Fibroblast of skin of right quadriceps (primary cell): ENCODE results near the gene ACTR5.
"Not testable (repeated sequence)": the region's sequence is repeated elsewhere in the genome, so short reads cannot be mapped to it uniquely, and the experiment has no call there.

ENCODE experiments used
- DNase-seq: peaks from one replicate; pipeline ENCODE4 v3.0.0-alpha.2; 2013

The ACTR5 gene

DNA sequence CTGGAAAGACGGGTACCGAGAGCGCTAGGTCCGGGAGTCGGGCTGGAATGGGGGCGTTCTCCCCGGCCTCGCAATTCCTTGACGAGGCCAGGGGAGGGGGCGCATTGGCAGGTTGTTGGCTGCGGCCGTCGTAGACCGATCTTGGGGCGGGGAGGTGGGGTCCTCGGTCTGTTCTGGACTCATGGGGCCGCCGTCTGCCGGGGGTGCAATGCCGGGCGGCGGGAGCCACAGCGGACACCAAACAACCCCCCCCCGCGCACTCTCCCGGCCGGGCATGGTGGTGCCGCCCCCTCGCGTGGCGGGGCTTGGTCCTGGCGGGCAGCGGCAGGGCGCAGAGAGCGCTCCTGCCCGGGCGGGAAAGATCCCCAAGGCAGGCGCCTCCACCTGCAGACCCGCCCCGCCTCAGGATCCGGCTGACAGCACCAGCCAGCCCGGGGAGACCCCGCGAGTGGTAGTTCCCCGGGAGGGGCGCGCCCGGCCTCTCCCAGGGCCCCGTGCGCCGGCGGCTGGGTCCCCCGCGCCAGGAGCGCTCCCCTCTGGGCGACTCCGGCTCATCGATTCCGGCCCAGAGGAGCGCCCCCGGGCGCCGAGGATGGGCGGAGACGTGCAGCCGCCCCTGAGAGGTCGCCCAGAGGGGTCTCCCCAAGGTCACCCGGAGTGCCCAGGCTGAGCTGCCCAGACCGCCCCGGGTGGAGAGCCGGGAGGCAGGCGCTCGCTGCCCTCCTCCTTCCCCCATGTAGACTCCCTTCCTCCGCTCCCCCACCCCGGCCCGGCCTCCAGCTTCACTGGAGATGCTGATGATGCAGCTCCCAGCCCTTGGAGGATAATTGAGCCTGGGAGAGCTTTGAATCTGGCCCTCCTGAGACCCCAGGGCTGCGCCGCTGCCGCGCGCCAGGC is 57.9 kb downstream of the ACTR5 start:
- no peak for DNase-seq

DNA sequence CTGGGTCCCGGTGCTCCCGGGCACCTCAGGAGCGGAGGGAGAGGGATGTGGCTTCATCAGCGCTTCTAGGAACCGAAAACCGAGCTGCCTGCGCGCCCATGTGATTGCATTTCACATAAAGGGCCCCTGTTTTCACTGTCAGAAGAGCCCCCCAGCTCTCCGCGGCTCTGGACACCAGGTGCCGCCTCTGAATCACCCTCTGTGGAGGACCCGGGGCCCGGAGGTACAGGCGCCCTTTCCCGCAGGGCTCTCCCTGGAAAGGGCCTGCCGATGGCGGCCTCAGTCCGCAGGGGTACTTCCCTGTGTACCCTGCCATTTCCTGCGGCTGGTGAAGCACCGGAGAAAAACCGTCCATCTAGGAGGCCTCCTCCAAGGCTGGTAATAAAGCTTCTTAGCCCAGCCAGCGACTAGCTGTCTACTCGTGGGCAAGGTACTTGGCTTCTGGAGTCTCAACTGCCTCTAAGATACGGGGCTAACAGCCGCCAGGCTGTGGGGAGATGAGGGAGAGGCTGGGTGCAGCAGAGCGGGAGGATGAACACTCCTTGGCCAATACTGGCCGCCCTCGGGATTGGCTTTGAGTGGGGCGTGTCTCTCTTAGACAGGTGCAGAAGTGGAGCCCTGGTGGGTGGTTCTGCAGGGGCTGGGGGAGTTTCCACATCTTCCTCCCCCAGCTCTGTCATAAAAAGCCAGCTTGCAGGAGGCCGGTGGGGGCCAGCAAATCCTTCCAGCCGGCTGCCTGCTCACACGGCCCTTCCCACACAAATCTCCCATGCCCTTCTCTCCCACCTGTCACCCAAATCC is 58.8 kb downstream of the ACTR5 start:
- no peak for DNase-seq

DNA sequence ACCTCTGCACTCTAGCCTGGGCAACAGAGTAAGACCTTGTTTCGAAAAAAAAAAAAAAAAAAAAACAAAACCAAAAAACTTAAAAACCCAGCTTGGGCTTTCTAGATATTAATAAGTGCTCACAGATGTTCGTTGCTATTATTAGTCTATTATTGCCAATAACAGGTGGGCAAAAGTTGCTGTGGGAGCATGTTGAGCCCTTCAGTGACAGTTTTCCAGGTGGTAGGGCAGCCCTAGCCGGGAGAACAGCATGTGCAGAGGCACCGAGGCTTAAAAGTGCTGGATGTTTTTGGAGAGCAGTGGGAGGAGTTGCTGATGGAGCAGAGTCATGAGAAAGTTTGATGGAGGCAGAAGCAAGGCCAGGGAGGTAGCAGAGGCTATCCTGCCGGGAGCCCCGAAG is 61.7 kb downstream of the ACTR5 start:
- no peak for DNase-seq

DNA sequence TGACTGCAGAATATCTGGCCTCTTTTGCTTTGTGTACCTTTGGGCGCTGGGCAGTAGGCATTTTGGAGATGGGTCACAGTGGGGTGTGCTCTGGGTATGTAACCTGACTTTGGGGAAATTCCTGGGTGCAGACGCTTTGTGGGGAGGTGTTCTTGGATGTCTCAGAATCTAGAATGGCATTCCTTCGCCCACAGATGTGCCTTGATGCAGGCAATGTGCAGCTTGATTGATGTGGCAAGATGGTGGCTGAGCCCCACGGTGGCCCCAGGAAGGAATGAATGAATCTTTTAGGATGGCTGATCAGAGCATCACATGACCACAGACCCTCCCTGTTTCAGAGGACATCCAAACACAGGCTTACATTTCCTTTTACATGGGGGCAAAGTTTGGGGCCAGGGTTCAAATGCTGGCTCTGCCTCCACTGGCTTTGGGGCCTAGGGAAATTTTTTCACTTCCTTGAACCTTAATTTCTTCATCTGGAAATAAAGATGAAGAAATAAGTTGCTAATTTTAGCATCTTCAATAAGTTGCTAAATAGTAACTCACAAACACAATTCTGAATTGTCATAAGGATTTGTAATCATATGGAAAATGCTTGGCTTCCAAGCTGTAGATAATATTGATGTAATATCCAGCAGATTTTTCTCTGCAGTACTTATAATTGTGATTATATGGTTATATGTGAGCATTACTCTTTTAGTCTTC is 62.8 kb downstream of the ACTR5 start:
- no peak for DNase-seq

DNA sequence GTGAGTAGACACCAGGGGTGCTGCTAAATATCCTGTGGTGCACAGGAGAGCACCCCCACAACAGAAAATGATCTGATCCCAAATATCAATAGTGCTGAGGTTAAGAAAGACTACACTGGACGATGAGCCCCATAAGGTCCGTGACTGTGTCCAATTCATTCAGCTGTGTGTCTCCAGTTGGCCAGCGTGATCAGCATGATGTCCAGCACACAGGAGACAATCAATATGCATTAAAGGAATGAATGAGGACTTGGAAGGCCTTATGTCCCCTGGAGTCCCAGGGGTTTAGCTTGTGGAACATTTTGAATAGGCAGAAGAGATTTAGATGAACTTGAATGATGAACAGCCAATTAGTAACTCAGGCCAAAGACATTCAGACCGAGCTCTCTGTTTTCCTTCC is 63.5 kb downstream of the ACTR5 start:
- DNase-seq, result no peak

DNA sequence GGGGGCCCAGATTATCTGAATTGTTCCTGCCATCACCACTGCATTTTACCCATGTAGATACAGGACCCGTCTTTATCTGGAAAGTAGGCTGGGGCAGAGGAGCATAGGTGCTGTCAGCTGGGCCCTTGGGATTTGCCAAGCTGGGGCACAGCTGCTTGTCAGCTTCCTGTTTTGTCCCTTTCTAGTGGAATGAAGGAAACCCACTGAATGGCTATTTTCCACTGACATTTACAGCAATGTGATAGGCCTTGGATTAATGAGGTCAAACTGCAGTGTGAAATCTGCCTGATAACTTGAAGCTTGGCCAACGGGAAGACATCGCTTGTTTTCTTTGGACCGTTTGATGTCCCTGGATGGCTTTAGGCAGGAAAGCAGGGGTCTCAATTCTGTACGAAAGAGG is 63.9 kb downstream of the ACTR5 start:
- no peak for DNase-seq

DNA sequence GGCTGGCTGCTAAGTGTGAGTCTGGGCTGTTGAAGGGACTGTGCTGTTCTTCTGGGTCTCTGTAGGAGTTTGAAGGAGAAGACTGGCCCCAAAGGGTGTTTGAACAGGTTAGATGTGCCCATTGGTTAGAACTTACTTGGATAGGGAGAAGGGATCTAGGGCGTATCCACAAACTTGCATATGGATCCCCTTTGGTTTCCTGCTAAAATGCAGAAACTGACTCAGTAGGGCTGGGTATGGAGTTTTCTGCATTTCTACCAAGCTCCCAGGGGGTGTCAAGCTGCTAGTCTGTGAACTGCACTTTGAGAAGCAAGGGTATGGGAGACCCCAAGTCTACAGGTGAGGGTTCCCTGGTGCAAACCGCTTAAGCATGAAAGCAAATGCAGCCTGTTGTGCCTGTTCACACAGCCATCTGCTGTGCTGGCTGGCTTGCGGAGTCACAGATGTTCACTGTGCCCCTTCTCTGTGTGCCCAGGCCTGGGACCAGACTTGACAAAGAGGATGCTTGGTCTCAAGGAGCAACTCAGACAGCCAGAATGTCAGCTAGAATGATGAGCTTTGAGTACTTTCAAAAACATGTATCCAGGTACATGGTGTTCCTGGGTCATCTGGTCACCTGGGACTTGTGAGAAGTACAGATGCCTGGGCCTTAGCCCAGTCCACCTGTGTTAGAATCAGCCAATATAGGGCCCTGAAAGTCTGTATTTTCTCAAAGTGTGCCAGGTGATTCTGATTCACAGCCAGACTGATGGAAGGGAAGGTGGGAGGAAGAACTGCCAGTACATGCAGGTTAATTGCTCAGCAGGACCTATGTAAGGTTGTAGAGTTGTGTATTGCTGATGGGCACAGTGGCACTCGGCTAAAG is 64.7 kb downstream of the ACTR5 start:
- no peak for DNase-seq

DNA sequence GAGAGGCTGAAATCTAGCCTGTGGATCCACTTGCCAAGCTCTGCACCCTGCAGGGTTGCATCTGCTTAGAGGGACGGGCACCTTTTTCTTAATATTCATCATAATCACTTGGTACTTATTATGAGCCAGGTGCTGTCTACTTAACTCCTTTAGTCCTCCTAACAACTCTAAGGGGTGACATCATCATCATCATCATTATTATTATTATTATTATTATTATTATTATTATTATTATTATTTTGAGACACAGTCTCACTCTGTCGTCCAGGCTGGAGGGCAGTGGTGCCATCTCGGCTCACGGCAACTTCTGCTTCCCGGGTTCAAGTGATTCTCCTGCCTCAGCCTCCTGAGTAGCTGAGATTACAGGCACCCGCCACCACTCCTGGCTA is 65.3 kb downstream of the ACTR5 start:
- DNase-seq, result not testable (repeated sequence)

DNA sequence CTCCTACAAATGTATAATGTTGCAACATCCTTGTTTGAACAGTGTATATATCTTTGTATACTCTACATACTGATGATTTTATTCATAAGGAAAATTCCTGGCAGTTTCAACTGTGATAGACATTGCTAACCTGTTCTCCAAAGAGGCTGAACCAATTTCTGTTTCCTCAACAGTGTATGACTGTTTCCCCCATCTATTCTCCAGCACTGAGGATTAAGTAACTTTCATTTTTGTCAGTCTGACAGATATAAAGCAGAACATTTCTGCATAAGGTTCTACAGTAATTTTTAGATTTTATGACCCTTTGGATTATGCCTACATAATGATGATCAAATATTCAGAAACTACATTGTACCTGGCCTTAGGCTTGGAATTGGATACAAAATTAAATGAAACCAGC is 67.2 kb downstream of the ACTR5 start:
- no peak for DNase-seq

DNA sequence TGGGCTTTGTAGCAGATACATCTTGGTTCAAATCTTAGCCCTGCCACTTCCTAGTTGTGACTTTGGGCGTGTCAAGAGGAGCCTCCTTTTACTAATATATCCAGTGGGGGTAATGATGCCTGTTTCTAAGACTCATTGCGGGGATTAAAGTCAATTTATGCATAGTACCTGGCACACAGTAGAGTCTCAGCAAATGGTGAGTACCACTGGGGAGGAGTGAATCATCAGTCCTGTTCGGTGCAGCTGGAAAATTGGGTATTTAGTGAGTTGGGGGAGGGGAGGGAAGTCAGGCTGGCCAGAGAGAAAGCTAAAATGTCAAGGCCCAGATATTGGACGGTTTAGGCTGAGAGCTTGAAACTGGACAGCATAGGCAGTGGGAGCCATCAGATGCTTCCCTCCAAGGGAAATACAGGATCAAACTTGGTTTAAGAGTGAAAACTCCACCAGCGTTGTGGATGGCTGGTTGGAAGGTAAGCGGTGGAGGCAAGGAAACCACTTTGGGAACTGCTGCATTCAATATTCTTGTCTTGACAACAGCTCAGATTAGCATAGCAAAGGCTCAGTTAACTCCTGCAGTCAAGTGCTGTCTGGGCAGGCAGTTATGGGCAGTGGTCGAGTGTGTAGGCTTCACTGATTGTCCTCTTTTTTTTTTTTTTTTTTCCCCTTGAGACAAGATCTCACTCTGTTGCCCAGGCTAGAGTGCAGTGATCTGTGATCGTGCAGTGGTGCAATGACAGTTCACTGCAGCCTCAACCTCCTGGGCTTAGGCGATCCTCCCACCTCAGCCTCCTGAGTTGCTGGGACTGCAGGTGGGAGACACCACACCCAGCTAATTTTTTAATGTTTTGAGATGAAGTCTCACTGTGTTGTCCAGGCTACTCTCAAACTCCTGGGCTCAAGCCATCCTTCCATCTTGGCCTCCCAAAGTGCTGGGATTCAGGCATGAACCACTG is 70.1 kb downstream of the ACTR5 start:
- no peak for DNase-seq
